DND-41 (cell line): ENCODE measurements around the gene MICU1.
"Not testable (repeated sequence)": the region's sequence is repeated elsewhere in the genome, so short reads cannot be mapped to it uniquely, and the experiment has no call there.

ENCODE experiments used
- ATAC-seq: fragments of 200-7000 bp; cut with Tn5 transposase; 3 replicates; pipeline ENCODE4 v1.9.1; 2021; ENCODE audit warnings: low read depth; ENCODE audit not compliant: insufficient read depth
- DNase-seq: peaks from one replicate; pipeline ENCODE4 v3.0.0-alpha.2; 2020
- H2AFZ ChIP-seq: 2 replicates; pipeline ENCODE4 v1.6.0; 2012; ENCODE audit warnings: low read depth, low read length
- H3K27ac ChIP-seq: 2 replicates; pipeline ENCODE4 v1.5.1; 2012; ENCODE audit warnings: low read length, inconsistent platforms
- H3K27me3 ChIP-seq: fragments of 200-600 bp; sonication (generic); 2 replicates; pipeline ENCODE4 v1.6.0; 2012; ENCODE audit warnings: low read length, mild to moderate bottlenecking, inconsistent platforms; ENCODE audit not compliant: insufficient read depth, poor library complexity
- H3K36me3 ChIP-seq: 2 replicates; pipeline ENCODE4 v1.5.1; 2012; ENCODE audit warnings: low read length, inconsistent platforms; ENCODE audit not compliant: insufficient read depth
- H3K4me1 ChIP-seq: 2 replicates; pipeline ENCODE4 v1.5.1; 2012; ENCODE audit warnings: mild to moderate bottlenecking, low read length; ENCODE audit not compliant: insufficient read depth
- H3K4me2 ChIP-seq: 2 replicates; pipeline ENCODE4 v1.6.0; 2012; ENCODE audit warnings: mild to moderate bottlenecking, moderate library complexity, low read length, inconsistent platforms; ENCODE audit not compliant: insufficient read depth
- H3K4me3 ChIP-seq, 2 experiments: fragments of 200-600 bp in 1 of 2; shearing (Covaris generic) in 1 of 2; 2 replicates each; pipeline ENCODE4 v1.5.1; 2012 to 2016; ENCODE audit warnings: inconsistent platforms in 2 of 2, low read length in 2 of 2, mild to moderate bottlenecking in 2 of 2, low read depth in 1 of 2, moderate library complexity in 1 of 2
- H3K79me2 ChIP-seq: 2 replicates; pipeline ENCODE4 v1.6.0; 2012; ENCODE audit warnings: low read length, inconsistent platforms; ENCODE audit not compliant: insufficient read depth
- H3K9ac ChIP-seq: 2 replicates; pipeline ENCODE4 v1.6.0; 2012; ENCODE audit warnings: low read depth, mild to moderate bottlenecking, inconsistent platforms, low read length, moderate library complexity
- H3K9me3 ChIP-seq: 2 replicates; pipeline ENCODE4 v1.5.1; 2012; ENCODE audit warnings: low read length, moderate library complexity, mild to moderate bottlenecking, inconsistent platforms; ENCODE audit not compliant: insufficient read depth, severe bottlenecking
- H4K20me1 ChIP-seq: 2 replicates; pipeline ENCODE4 v1.6.0; 2012; ENCODE audit warnings: low read length; ENCODE audit not compliant: insufficient read depth
- CTCF ChIP-seq: IDR thresholded peaks from 2 replicates; pipeline ENCODE4 v1.5.1; 2012; ENCODE audit warnings: borderline replicate concordance, low read length, moderate library complexity, mild to moderate bottlenecking; ENCODE audit not compliant: poor library complexity, severe bottlenecking; ENCODE audit errors: extremely low read depth
- EZH2 ChIP-seq: IDR thresholded peaks from 3 replicates; pipeline ENCODE4 v1.6.1; 2012; ENCODE audit warnings: borderline replicate concordance, low read depth, mild to moderate bottlenecking, moderate library complexity, low read length, inconsistent platforms; ENCODE audit not compliant: severe bottlenecking

Gene MICU1

GRCh38 chr10:72449941-72450441 lies 175.9 kb downstream of the MICU1 start:
- Histone ChIP-seq H4K20me1 (no peaks in the 10 kb centered on the region), H3K27ac (no peak overlapping the region), H3K4me2 (no peak overlapping the region), H3K36me3 (0 out of 2 replicates have a peak, but pooled peaks cover 3% of the 10 kb centered on the region), H3K4me1 (no peaks in the 10 kb centered on the region), H3K9ac (no peak overlapping the region), H3K9me3 (no peaks in the 10 kb centered on the region), H3K79me2 (no peaks in the 10 kb centered on the region), H3K27me3 (no peaks in the 10 kb centered on the region), H3K4me3 (no peak overlapping the region), H2AFZ (no peak overlapping the region)
- no peak for ATAC-seq
- DNase-seq = no peak
- TF ChIP-seq EZH2 (no peak), CTCF (no peak)

DNA sequence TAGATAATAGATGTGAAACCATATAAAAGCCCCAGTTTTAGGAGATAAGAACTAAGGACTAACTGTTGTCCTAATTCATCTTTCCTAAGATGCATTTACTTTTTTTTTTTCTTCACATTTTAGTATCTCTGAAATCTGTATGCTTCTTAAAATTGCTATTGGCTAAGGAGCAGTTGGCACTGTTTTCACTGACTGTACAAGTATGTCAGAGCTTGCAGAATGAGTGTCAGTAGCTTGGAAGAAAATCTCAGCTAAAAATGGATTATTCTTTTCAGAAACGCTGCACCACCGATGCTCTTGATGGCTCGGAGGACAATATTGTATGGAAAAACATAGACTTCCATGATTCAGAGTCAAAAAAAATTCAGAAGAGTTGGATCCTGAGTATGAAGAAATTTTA lies 180.0 kb downstream of the MICU1 start:
- H3K4me2 ChIP-seq = no peak overlapping the region
- ATAC-seq (no peak), DNase-seq (no peak)
- TF ChIP-seq EZH2 (no peak), CTCF (no peak)
- H3K36me3 ChIP-seq = no peaks in the 10 kb centered on the region
- no peak overlapping the region for H3K27ac ChIP-seq
- no peaks in the 10 kb centered on the region for H3K27me3 ChIP-seq
- no peaks in the 10 kb centered on the region for H3K79me2 ChIP-seq
- H2AFZ ChIP-seq = no peak overlapping the region
- H3K9me3 ChIP-seq = no peaks in the 10 kb centered on the region
- H3K4me3 ChIP-seq = no peak overlapping the region
- no peaks in the 10 kb centered on the region for H3K4me1 ChIP-seq
- no peak overlapping the region for H3K9ac ChIP-seq
- no peaks in the 10 kb centered on the region for H4K20me1 ChIP-seq

DNA sequence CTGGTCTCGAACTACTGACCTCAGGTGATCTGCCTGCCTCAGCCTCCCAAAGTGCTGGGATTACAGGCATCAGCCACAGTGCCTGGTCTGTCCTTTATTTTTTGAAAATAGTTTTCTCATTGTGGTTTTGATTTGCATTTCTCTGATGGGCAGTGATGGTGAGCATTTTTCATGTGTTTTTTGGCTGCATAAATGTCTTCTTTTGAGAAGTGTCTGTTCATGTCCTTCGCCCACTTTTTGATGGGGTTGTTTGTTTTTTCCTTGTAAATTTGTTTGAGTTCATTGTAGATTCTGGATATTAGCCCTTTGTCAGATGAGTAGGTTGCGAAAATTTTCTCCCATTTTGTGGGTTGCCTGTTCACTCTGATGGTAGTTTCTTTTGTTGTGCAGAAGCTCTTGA lies 182.9 kb downstream of the MICU1 start:
- not testable (repeated sequence) for H4K20me1 ChIP-seq, ATAC-seq, H3K27ac ChIP-seq, DNase-seq, H3K36me3 ChIP-seq, H3K9ac ChIP-seq, H3K9me3 ChIP-seq, H3K4me2 ChIP-seq, H3K79me2 ChIP-seq, H2AFZ ChIP-seq, H3K27me3 ChIP-seq, H3K4me1 ChIP-seq, H3K4me3 ChIP-seq

DNA sequence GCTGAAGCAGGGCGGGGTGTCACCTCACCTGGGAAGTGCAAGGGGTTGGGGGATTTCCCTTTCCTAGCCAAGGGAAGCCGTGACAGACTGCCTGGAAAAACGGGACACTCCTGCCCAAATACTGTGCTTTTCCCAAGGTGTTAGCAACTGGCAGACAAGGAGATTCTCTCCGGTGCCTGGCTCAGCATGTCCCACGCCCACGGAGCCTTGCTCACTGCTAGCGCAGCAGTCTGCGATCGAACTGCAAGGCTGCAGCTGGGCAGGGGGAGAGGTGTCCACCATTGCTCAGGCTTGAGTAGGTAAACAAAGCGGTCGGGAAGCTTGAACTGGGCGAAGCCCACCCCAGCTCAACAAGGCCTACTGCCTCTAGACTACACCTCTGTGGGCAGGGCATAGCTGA lies 190.3 kb downstream of the MICU1 start:
- TF ChIP-seq EZH2 = no peak
- TF ChIP-seq CTCF = no peak
- Histone ChIP-seq H3K9me3 (no peaks in the 10 kb centered on the region), H2AFZ (no peak overlapping the region), H4K20me1 (no peaks in the 10 kb centered on the region), H3K79me2 (no peaks in the 10 kb centered on the region), H3K36me3 (no peaks in the 10 kb centered on the region), H3K4me1 (no peaks in the 10 kb centered on the region), H3K27ac (no peak overlapping the region), H3K9ac (no peak overlapping the region), H3K4me2 (no peak overlapping the region), H3K27me3 (no peaks in the 10 kb centered on the region), H3K4me3 (no peak overlapping the region)
- no peak for DNase-seq
- ATAC-seq = no peak

- H3K79me2 ChIP-seq, H3K27ac ChIP-seq, H3K9ac ChIP-seq, H3K36me3 ChIP-seq, ATAC-seq, H2AFZ ChIP-seq, H3K4me3 ChIP-seq, H3K4me2 ChIP-seq, H3K27me3 ChIP-seq, H4K20me1 ChIP-seq, DNase-seq, H3K9me3 ChIP-seq, H3K4me1 ChIP-seq: not testable (repeated sequence)
These were observed 194.9 kb downstream of the MICU1 start for GRCh38 chr10:72430936-72431335.
